ENCODE measurements around the gene LUC7L3. TPM values are rescaled to one million over a fixed set of nuclear protein-coding genes. Genes with fewer than 3 reads are reported as not detected.

The LUC7L3 gene
- total RNA-seq, 1 experiment from 2014 or later: 154 TPM

- Histone ChIP-seq H3K18ac (ENCODE audit: insufficient read length, low read depth, low read length) (no peak overlapping the region), H3K79me2 (ENCODE audit: insufficient read depth, low read length) (no peaks in the 10 kb centered on the region), H3K4me2 (ENCODE audit: insufficient read depth, insufficient read length, low read length) (no peak overlapping the region), H3T11ph (ENCODE audit: low read length) (no peak overlapping the region), H3K79me1 (ENCODE audit: insufficient read depth, low read depth, low read length, poor library complexity, severe bottlenecking) (no peaks in the 10 kb centered on the region), H3K27ac (ENCODE audit: insufficient read length, low read depth, low read length) (no peak overlapping the region), H3K56ac (ENCODE audit: insufficient read length, low read depth, low read length) (no peak overlapping the region), H3K14ac (ENCODE audit: insufficient read depth, low read length) (no peak overlapping the region; the same call in 1 of the 2 replicates), H4K20me1 (ENCODE audit: control insufficient read depth, insufficient read depth, insufficient read length) (no peaks in the 10 kb centered on the region), H3K23me2 (ENCODE audit: insufficient read length, low read depth, low read length, poor library complexity, severe bottlenecking) (no peaks in the 10 kb centered on the region), H3K9me3 (ENCODE audit: control insufficient read depth, low read depth, low read length) (no peaks in the 10 kb centered on the region), H2AFZ (ENCODE audit: low read length) (no peak overlapping the region), H2BK120ac (ENCODE audit: low read depth, low read length, poor library complexity, severe bottlenecking) (no peak overlapping the region), H3K27me3 (ENCODE audit: insufficient read depth, low read length) (no peaks in the 10 kb centered on the region), H3K4me1 (ENCODE audit: insufficient read depth, low read length) (no peaks in the 10 kb centered on the region), H4K8ac (replicated peaks; ENCODE audit: insufficient read length, low read depth, low read length) (no peak overlapping the region), H4K91ac (ENCODE audit: insufficient read length, low read depth, low read length) (no peak overlapping the region), H2BK15ac (ENCODE audit: low read depth, low read length) (no peak overlapping the region), H3K23ac (ENCODE audit: insufficient read length, low read depth, low read length) (no peak overlapping the region), H2BK20ac (ENCODE audit: low read depth, low read length, poor library complexity, severe bottlenecking) (no peak overlapping the region), H2BK12ac (ENCODE audit: insufficient read length, low read depth, low read length) (no peak overlapping the region), H3K9ac (ENCODE audit: extremely low read depth, insufficient read length, low read length) (no peak overlapping the region), H4K5ac (ENCODE audit: insufficient read length, low read depth, low read length) (no peak overlapping the region), H2BK5ac (ENCODE audit: insufficient read length, low read length) (no peak overlapping the region), H2AK5ac (ENCODE audit: insufficient read length, low read length) (no peak overlapping the region), H3K4ac (ENCODE audit: low read depth, low read length) (no peak overlapping the region)
- peaks cover 4 to 26% (median 21%) of the 10 kb centered on the region in 3 experiments; a peak in 5 of 7 replicates for H3K36me3 Mint-ChIP-seq (ENCODE audit: insufficient read depth in 1 of 3, low read depth in 3 of 3)
- WGBS (ENCODE audit: extremely low coverage, insufficient read length, low lambda C conversion rate): no CpG with 5 or more reads among the region's 19 CpGs
- DNase-seq: peak; percentile 62
- H3K27me3 Mint-ChIP-seq (ENCODE audit: low read depth): no peaks in the 10 kb centered on the region
- H3K4me3 Mint-ChIP-seq: peak overlapping the region in 1 of 2 experiments; percentile 57; a peak in 2 of 5 replicates
- H3K4me1 Mint-ChIP-seq: peaks cover 27 to 42% of the 10 kb centered on the region in 2 experiments
- no peaks in the 10 kb centered on the region; a peak in 1 of 5 replicates for H3K9me3 Mint-ChIP-seq
- TF ChIP-seq CTCF (conservative IDR thresholded peaks at IDR 0.05): no peak
- H3K27ac Mint-ChIP-seq: peak overlapping the region; percentile 21 to 70 (median 53); a peak in 3 of 7 replicates
These were observed 29.2 kb upstream of the LUC7L3 start for GRCh38 chr17:50689956-50690886.
